Endothelial cell of umbilical vein (primary cell): ENCODE data around the gene GNB5. TPM values are rescaled to one million over a fixed set of nuclear protein-coding genes. Genes with fewer than 3 reads are reported as not detected.

Experiments
- BruUV-seq: library from RNA; stranded (reverse); fragments of 400-500 nt; replicated peaks from 2 replicates; lab custom pipeline; 2021; lab: Mats Ljungman, UMichigan
- CTCF ChIA-PET: fragments of 300-600, 350-600 bp; sonication (Branson Sonifier 250); formaldehyde crosslinking; loops from one replicate; lab custom pipeline; 2021; ENCODE audit warnings: antibody characterized with exemption, inconsistent platforms; lab: Charles Lee
- POLR2A ChIA-PET: fragments of 300-600, 350-600 bp; sonication (Branson Sonifier 250); formaldehyde crosslinking; loops from one replicate; lab custom pipeline; 2021; ENCODE audit warnings: antibody characterized with exemption, inconsistent platforms; lab: Charles Lee
- DNase-seq: peaks from one replicate; pipeline ENCODE4 v3.0.0-alpha.2; 2011; ENCODE audit warnings: low read depth, low spot score
- FAIRE-seq: peaks from 2 replicates; lab custom pipeline; 2011; peaks lifted over from hg19 to GRCh38; lab: Jason Lieb, UNC
- H2AFZ ChIP-seq: 2 replicates; pipeline ENCODE4 v1.6.0; 2012; ENCODE audit warnings: low read depth, low read length, control low read depth, inconsistent platforms
- H3K27ac ChIP-seq: 2 replicates; pipeline ENCODE4 v1.5.1; 2011; ENCODE audit warnings: low read depth, mild to moderate bottlenecking, control low read depth, low read length, moderate library complexity; ENCODE audit not compliant: insufficient read depth
- H3K27me3 ChIP-seq, 2 experiments: 2 replicates each; pipeline versions ENCODE4 v1.6.0 to v1.6.1; 2011; ENCODE audit warnings: low read length in 2 of 2, mixed read lengths in 1 of 2; ENCODE audit not compliant: control insufficient read depth in 2 of 2, insufficient read depth in 2 of 2
- H3K36me3 ChIP-seq, 2 experiments: 2 replicates in 1 of 2; 3 replicates in 1 of 2; pipeline ENCODE4 v1.5.1; 2011; ENCODE audit warnings: low read length in 2 of 2, mild to moderate bottlenecking in 1 of 2, moderate library complexity in 1 of 2; ENCODE audit not compliant: control insufficient read depth in 2 of 2, insufficient read depth in 2 of 2; ENCODE audit errors: extremely low read depth in 1 of 2
- H3K4me1 ChIP-seq: 3 replicates; pipeline ENCODE4 v1.5.1; 2011; ENCODE audit warnings: mild to moderate bottlenecking, low read length; ENCODE audit not compliant: control insufficient read depth, insufficient read depth; ENCODE audit errors: extremely low read depth
- H3K4me2 ChIP-seq: 2 replicates; pipeline ENCODE4 v1.6.1; 2011; ENCODE audit warnings: low read length, control low read depth, mixed read lengths; ENCODE audit not compliant: insufficient read depth
- H3K4me3 ChIP-seq, 3 experiments: fragments of 200-600 bp in 1 of 3; sonication (generic), shearing (Covaris generic) in 1 of 3; replicated peaks in 1 of 3; 2 replicates each; pipeline ENCODE4 v1.5.1; 2011 to 2016; ENCODE audit warnings: control low read depth in 3 of 3, low read length in 3 of 3, mild to moderate bottlenecking in 2 of 3, inconsistent platforms in 1 of 3, low read depth in 1 of 3, moderate library complexity in 1 of 3; ENCODE audit not compliant: insufficient read depth in 1 of 3
- H3K79me2 ChIP-seq: 2 replicates; pipeline ENCODE4 v1.6.0; 2012; ENCODE audit warnings: low read length, inconsistent platforms; ENCODE audit not compliant: control insufficient read depth, insufficient read depth
- H3K9ac ChIP-seq: replicated peaks from 2 replicates; pipeline ENCODE3; 2011; ENCODE audit warnings: low read length, control low read depth; ENCODE audit not compliant: insufficient read depth; ENCODE audit errors: extremely low read depth
- H3K9me1 ChIP-seq: replicated peaks from 3 replicates; pipeline ENCODE4 v1.6.0; 2011; ENCODE audit warnings: mild to moderate bottlenecking, low read length; ENCODE audit not compliant: control insufficient read depth, insufficient read depth; ENCODE audit errors: extremely low read depth
- H3K9me3 ChIP-seq: replicated peaks from 2 replicates; pipeline ENCODE4 v1.5.1; 2012; ENCODE audit warnings: low read length, inconsistent platforms; ENCODE audit not compliant: control insufficient read depth, insufficient read depth
- H4K20me1 ChIP-seq: replicated peaks from 2 replicates; pipeline ENCODE3; 2011; ENCODE audit warnings: mild to moderate bottlenecking, low read length; ENCODE audit not compliant: control insufficient read depth, insufficient read depth; ENCODE audit errors: extremely low read depth
- CTCF ChIP-seq, 2 donors: IDR thresholded peaks; 1 replicate in 1 of 2; 2 replicates in 1 of 2; pipeline ENCODE4 v1.5.1; 2011; ENCODE audit warnings: low read length in 2 of 2, mild to moderate bottlenecking in 2 of 2, moderate library complexity in 2 of 2, control low read depth in 1 of 2, inconsistent platforms in 1 of 2, low read depth in 1 of 2; ENCODE audit not compliant: insufficient read depth in 1 of 2; ENCODE audit errors: extremely low read depth in 1 of 2
- EZH2 ChIP-seq: IDR thresholded peaks from 2 replicates; pipeline ENCODE4 v1.6.1; 2012; ENCODE audit warnings: borderline replicate concordance, low read depth, mild to moderate bottlenecking, moderate library complexity, low read length, inconsistent platforms; ENCODE audit not compliant: severe bottlenecking
- FOS ChIP-seq: IDR thresholded peaks from 2 replicates; pipeline ENCODE4 v1.6.1; 2011; ENCODE audit warnings: mild to moderate bottlenecking, low read length, moderate library complexity, borderline replicate concordance; ENCODE audit not compliant: insufficient read depth
- GATA2 ChIP-seq: IDR thresholded peaks from 2 replicates; pipeline ENCODE4 v1.7.0; 2011; ENCODE audit warnings: low read depth, mild to moderate bottlenecking, moderate library complexity, mixed read lengths, low read length; ENCODE audit not compliant: insufficient read length, insufficient read depth
- JUN ChIP-seq: IDR thresholded peaks from 2 replicates; pipeline ENCODE4 v1.6.1; 2011; ENCODE audit warnings: borderline replicate concordance, low read depth; ENCODE audit not compliant: insufficient read length, insufficient read depth
- MAX ChIP-seq: IDR thresholded peaks from 2 replicates; pipeline ENCODE4 v1.6.1; 2011; ENCODE audit not compliant: insufficient read depth, insufficient read length
- MYC ChIP-seq: IDR thresholded peaks from one replicate; pipeline ENCODE4 v1.6.1; 2011; ENCODE audit warnings: mild to moderate bottlenecking, low read depth, low read length
- POLR2A ChIP-seq: IDR thresholded peaks from 2 replicates; pipeline ENCODE4 v1.6.1; 2012; ENCODE audit warnings: low read depth, mild to moderate bottlenecking, control low read depth, low read length
- POLR2AphosphoS5 ChIP-seq: IDR thresholded peaks from 2 replicates; pipeline ENCODE4 v1.6.1; 2012; ENCODE audit warnings: low read depth, mild to moderate bottlenecking, control low read depth, low read length, moderate library complexity; ENCODE audit not compliant: insufficient read depth
- dilution Hi-C: fragments of 300-500 bp; cut with MboI; formaldehyde crosslinking; loops from one replicate; pipeline ENCODE4 v1.15.0; 2019; ENCODE audit warnings: low sequenced_read_pairs; ENCODE audit not compliant: extremely low pct_ligation_motif_present
- intact Hi-C: fragments of 100-400 bp; cut with micrococcal nuclease; formaldehyde crosslinking; loops from one replicate; pipeline ENCODE4 v1.10.0; 2022
- polyA plus RNA-seq, 4 experiments: library from polyadenylated mRNA; depleted of rRNA in 3 of 4; stranded (reverse) in 3 of 4; unstranded in 1 of 4; fragments of >200 nt; gene quantifications; 2 replicates each; pipeline versions ENCODE4 v1.2.1 to v1.2.3, GENCODE V29; 2011 to 2012; ENCODE audit warnings: missing spikeins in 1 of 4
- total RNA-seq: library from RNA; stranded (reverse); gene quantifications from 2 replicates; pipeline ENCODE4 v1.2.3, GENCODE V29; 2021

Gene GNB5
- total and polyA plus RNA-seq, 2 donors (not counting 3 experiments of a cell fraction or from before 2014, with no cell fraction given) = 15.6 to 16.8 TPM

GRCh38 chr15:52098323-52098722 is 92.9 kb downstream of the GNB5 start:
- POLR2A ChIA-PET = no interaction called here
- Histone ChIP-seq H3K4me1 (peaks cover 37% of the 10 kb centered on the region), H3K4me2 (no peak overlapping the region), H3K9ac (no peak overlapping the region), H3K4me3 (no peak overlapping the region), H3K36me3 (no peaks in the 10 kb centered on the region), H2AFZ (no peak overlapping the region), H3K9me3 (no peaks in the 10 kb centered on the region), H4K20me1 (no peaks in the 10 kb centered on the region), H3K27ac (no peak overlapping the region), H3K9me1 (no peaks in the 10 kb centered on the region), H3K27me3 (no peaks in the 10 kb centered on the region), H3K79me2 (no peaks in the 10 kb centered on the region)
- intact Hi-C loops = no loop called here
- FAIRE-seq = no peak
- DNase-seq = no peak
- BruUV-seq = no TSS peak
- TF ChIP-seq FOS (no peak), POLR2AphosphoS5 (no peak), GATA2 (no peak), MAX (no peak), JUN (no peak), EZH2 (no peak), MYC (no peak), CTCF (IDR thresholded peaks at IDR 0.05; ENCODE audit: extremely low read depth in 1 of 2, insufficient read depth in 1 of 2, low read depth in 1 of 2, low read length in 2 of 2) (no peak), POLR2A (no peak)
- dilution Hi-C loops = no loop called here
- CTCF ChIA-PET = interaction anchor here (1.5 to 1.7 kb wide), 2 partner anchors 19 to 41 kb away, joined by 3 to 16 read pairs; no protein-coding TSS in a partner anchor
